K562 (cell line): ENCODE data around the gene DMBT1. TPM values are rescaled to one million over a fixed set of nuclear protein-coding genes. Genes with fewer than 3 reads are reported as not detected.

ENCODE experiments used
- ATAC-seq: fragments of 200-7000 bp; cut with Tn5 transposase; 3 replicates; pipeline ENCODE4 v1.9.1; 2020; ENCODE audit warnings: moderate library complexity
- BruUV-seq: library from RNA; stranded (reverse); fragments of 400-500 nt; replicated peaks from 2 replicates; lab custom pipeline; 2021; lab: Mats Ljungman, UMichigan
- CTCF ChIA-PET: fragments of 300-600 bp; formaldehyde crosslinking; extraction: SDS; loops from one replicate; lab custom pipeline; 2021; ENCODE audit warnings: low intra/inter-chr PET ratio; lab: Yijun Ruan, JAX
- POLR2A ChIA-PET: fragments of 300-600, 350-650 bp; sonication (Branson Sonifier 250); formaldehyde crosslinking; extraction: SDS; loops from one replicate; lab custom pipeline; 2021; ENCODE audit warnings: antibody characterized with exemption, inconsistent platforms; lab: Yijun Ruan, JAX
- DNase-seq, 4 experiments: peaks; one replicate each; pipeline versions ENCODE4 v3.0.0 to v3.0.0-alpha.2; 2011 to 2018; ENCODE audit warnings: low spot score in 3 of 4, mixed read lengths in 3 of 4; ENCODE audit errors: extremely low read depth in 1 of 4
- FAIRE-seq: peaks from 2 replicates; lab custom pipeline; 2011; peaks lifted over from hg19 to GRCh38; lab: Jason Lieb, UNC
- H2AFZ ChIP-seq: 2 replicates; pipeline ENCODE4 v1.6.0; 2011; ENCODE audit warnings: low read depth, low read length, control low read depth, inconsistent platforms
- H3K27ac ChIP-seq: fragments of 200-600 bp; 3 replicates; pipeline ENCODE4 v1.8.0; 2011; ENCODE audit warnings: low read depth, mild to moderate bottlenecking, control low read depth, inconsistent platforms, low read length, moderate library complexity, mixed read lengths; ENCODE audit errors: extremely low read depth
- H3K27me3 ChIP-seq, 2 experiments: fragments of 300-600 bp in 1 of 2; 2 replicates in 1 of 2; 3 replicates in 1 of 2; pipeline versions ENCODE4 v1.6.0 to v1.8.0; 2011; ENCODE audit warnings: inconsistent platforms in 2 of 2, low read length in 2 of 2, mild to moderate bottlenecking in 1 of 2, mixed read lengths in 1 of 2, moderate library complexity in 1 of 2; ENCODE audit not compliant: control insufficient read depth in 2 of 2, insufficient read depth in 2 of 2
- H3K36me3 ChIP-seq: fragments of 300-600 bp; 3 replicates; pipeline ENCODE4 v1.8.0; 2011; ENCODE audit warnings: mild to moderate bottlenecking, low read length, inconsistent platforms; ENCODE audit not compliant: control insufficient read depth, insufficient read depth
- H3K4me1 ChIP-seq, 2 experiments: fragments of 200-600 bp in 1 of 2; replicated peaks in 1 of 2; 2 replicates in 1 of 2; 3 replicates in 1 of 2; pipeline versions ENCODE4 v1.5.1 to v1.8.0; 2011; ENCODE audit warnings: inconsistent platforms in 2 of 2, low read length in 2 of 2, mild to moderate bottlenecking in 1 of 2, mixed read lengths in 1 of 2, moderate library complexity in 1 of 2; ENCODE audit not compliant: control insufficient read depth in 2 of 2, insufficient read depth in 2 of 2
- H3K4me2 ChIP-seq: 2 replicates; pipeline ENCODE4 v1.6.1; 2011; ENCODE audit warnings: low read length, control low read depth, inconsistent platforms, mixed read lengths; ENCODE audit not compliant: insufficient read depth
- H3K4me3 ChIP-seq: fragments of 200-600 bp; sonication (generic), shearing (Covaris generic); 2 replicates; pipeline ENCODE4 v1.5.1; 2016; ENCODE audit warnings: control low read depth, inconsistent platforms
- H3K79me2 ChIP-seq: fragments of 200-600 bp; 3 replicates; pipeline ENCODE4 v1.8.0; 2011; ENCODE audit warnings: low read length, inconsistent platforms; ENCODE audit not compliant: control insufficient read depth, insufficient read depth
- H3K9ac ChIP-seq, 2 experiments: 2 replicates each; pipeline versions ENCODE4 v1.6.0 to v1.6.1; 2011; ENCODE audit warnings: low read depth in 2 of 2, low read length in 2 of 2, control low read depth in 1 of 2, inconsistent platforms in 1 of 2, mild to moderate bottlenecking in 1 of 2, mixed read lengths in 1 of 2; ENCODE audit not compliant: insufficient read depth in 1 of 2
- H3K9me1 ChIP-seq: one replicate; pipeline ENCODE4 v1.6.0; 2011; ENCODE audit warnings: inconsistent platforms, mild to moderate bottlenecking, low read length, moderate library complexity; ENCODE audit not compliant: control insufficient read depth, insufficient read depth
- H3K9me3 ChIP-seq: replicated peaks from 2 replicates; pipeline ENCODE4 v1.5.1; 2011; ENCODE audit warnings: low read depth, low read length, inconsistent platforms; ENCODE audit not compliant: control insufficient read depth, insufficient read depth
- H4K20me1 ChIP-seq: replicated peaks from 2 replicates; pipeline ENCODE4 v1.6.1; 2011; ENCODE audit warnings: low read length, inconsistent platforms, mixed read lengths; ENCODE audit not compliant: control insufficient read depth, insufficient read depth
- ARHGAP35 ChIP-seq: fragments of 450-650 bp; IDR thresholded peaks from 2 replicates; pipeline ENCODE4 v1.6.1; 2018; ENCODE audit not compliant: partially characterized antibody
- DPF2 ChIP-seq: fragments of 450-650 bp; IDR thresholded peaks from 2 replicates; pipeline ENCODE4 v1.6.1; 2016
- FOXK2 ChIP-seq, 2 experiments: fragments of 450-650 bp; IDR thresholded peaks in 1 of 2; conservative IDR thresholded peaks in 1 of 2; 2 replicates each; pipeline ENCODE4 v1.6.1; 2016; ENCODE audit warnings: low read depth in 2 of 2, mild to moderate bottlenecking in 1 of 2
- MAFK ChIP-seq: IDR thresholded peaks from 2 replicates; pipeline ENCODE4 v1.6.1; 2011; ENCODE audit warnings: low read length, improper control_type of control experiment
- ZNF644 ChIP-seq: fragments of 200-800 bp; sonication (Bioruptor generic); IDR thresholded peaks from 2 replicates; pipeline ENCODE4 v1.6.1; 2016; ENCODE audit warnings: low read depth, missing genetic modification characterization, missing compliant biosample characterization
- ZNF764 ChIP-seq: fragments of 250-450 bp; sonication (Bioruptor Pico); IDR thresholded peaks from 2 replicates; pipeline ENCODE4 v1.4.0; 2020; ENCODE audit warnings: low read depth, mild to moderate bottlenecking, moderate library complexity
- WGBS: fragments of 100-300 bp; shearing (Covaris generic); methylation state at CpG from one replicate; pipeline ENCODE4 v1.1.6; 2016; ENCODE audit warnings: low coverage, mixed read lengths; ENCODE audit not compliant: insufficient coverage; ENCODE audit errors: missing lambda C conversion rate; 5-methylcytosine and 5-hydroxymethylcytosine counted together
- in situ Hi-C: fragments of 300-500 bp; cut with MboI; formaldehyde crosslinking; loops from 4 replicates; pipeline ENCODE4 v1.15.0; 2018; ENCODE audit warnings: inconsistent platforms, mixed read lengths
- intact Hi-C: fragments of 100-400 bp; cut with micrococcal nuclease; formaldehyde crosslinking; loops from 2 replicates; pipeline ENCODE4 v1.14.2; 2022
- polyA plus RNA-seq, 8 experiments: library from polyadenylated mRNA; depleted of rRNA in 4 of 8; stranded (reverse) in 5 of 8; unstranded in 3 of 8; fragments of >200 nt; fragmentation: Nextera tagmentation in 2 of 8; fragmentation: Illumina TruSeq in 1 of 8; extraction: Ambion mirVana in 2 of 8; extraction: Trizol in 1 of 8; gene quantifications; 2 replicates each; pipeline versions ENCODE4 v1.2.1 to v1.2.3, GENCODE V29; 2011 to 2014; ENCODE audit warnings: inconsistent platforms in 1 of 8, missing spikeins in 1 of 8
- total RNA-seq, 7 experiments: library from RNA; depleted of rRNA in 6 of 7; stranded (reverse); fragments of >200 nt in 6 of 7; fragmentation: Illumina TruSeq in 2 of 7; extraction: Trizol in 2 of 7; gene quantifications; 2 replicates each; pipeline versions ENCODE4 v1.2.1 to v1.2.3, GENCODE V29; 2011 to 2021; ENCODE audit warnings: low replicate concordance in 1 of 7
- TF ChIP-seq, protein P1 (sequence below): fragments of 450-650 bp; formaldehyde crosslinking; IDR thresholded peaks from 2 replicates; pipeline ENCODE4 v1.4.0; 2022; ENCODE audit warnings: missing genetic modification characterization
- TF ChIP-seq, protein P2 (sequence below): sonication (generic); IDR thresholded peaks from 2 replicates; pipeline ENCODE4 v1.6.1; 2016
- TF ChIP-seq, protein P3 (sequence below): fragments of 450-650 bp; IDR thresholded peaks from 2 replicates; pipeline ENCODE4 v1.6.1; 2016

DMBT1 gene
- total and polyA plus RNA-seq, 9 of the 15 experiments (the other 6 are each of a cell fraction or from before 2014, with no cell fraction given), result 0.01 to 0.07 TPM; not detected in 7

DNA sequence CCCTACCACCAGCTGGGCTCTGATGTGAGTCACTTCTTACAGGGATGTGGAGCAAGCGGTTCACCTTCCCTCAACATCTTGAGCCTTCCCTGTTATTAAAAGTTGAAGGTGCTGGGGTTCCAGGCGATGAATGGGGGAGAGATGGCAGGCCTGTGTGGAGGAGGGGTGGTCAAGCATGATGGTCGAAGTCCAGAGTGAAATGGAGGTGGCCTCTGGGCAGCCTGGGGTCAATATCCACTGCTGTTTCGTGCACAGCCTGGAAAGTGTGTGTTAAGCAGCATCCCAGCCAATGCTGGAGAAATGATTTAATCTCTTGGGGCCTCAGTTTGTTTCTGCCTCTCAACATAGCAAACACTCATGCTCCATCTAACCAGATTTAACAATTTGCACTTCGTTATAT is 33.7 kb upstream of the DMBT1 start:
- Histone ChIP-seq H3K4me2 (no peak overlapping the region), H2AFZ (no peak overlapping the region), H3K9me3 (no peaks in the 10 kb centered on the region), H3K79me2 (no peaks in the 10 kb centered on the region), H3K36me3 (no peaks in the 10 kb centered on the region), H3K4me3 (no peak overlapping the region), H3K27me3 (no peaks in the 10 kb centered on the region), H3K27ac (no peak overlapping the region), H3K4me1 (no peaks in the 10 kb centered on the region), H3K9ac (no peak overlapping the region), H4K20me1 (no peaks in the 10 kb centered on the region), H3K9me1 (no peaks in the 10 kb centered on the region)
- ATAC-seq (no peak), FAIRE-seq (no peak), DNase-seq (no peak)
- intact Hi-C loops (no loop called here), in situ Hi-C loops (no loop called here)
- WGBS, result 0% methylated on average over 5 of the region's 5 CpGs
- BruUV-seq, result no TSS peak
- TF ChIP-seq ARHGAP35, result no peak
- TF ChIP-seq ZNF764, result no peak
- TF ChIP-seq, protein P1, sequence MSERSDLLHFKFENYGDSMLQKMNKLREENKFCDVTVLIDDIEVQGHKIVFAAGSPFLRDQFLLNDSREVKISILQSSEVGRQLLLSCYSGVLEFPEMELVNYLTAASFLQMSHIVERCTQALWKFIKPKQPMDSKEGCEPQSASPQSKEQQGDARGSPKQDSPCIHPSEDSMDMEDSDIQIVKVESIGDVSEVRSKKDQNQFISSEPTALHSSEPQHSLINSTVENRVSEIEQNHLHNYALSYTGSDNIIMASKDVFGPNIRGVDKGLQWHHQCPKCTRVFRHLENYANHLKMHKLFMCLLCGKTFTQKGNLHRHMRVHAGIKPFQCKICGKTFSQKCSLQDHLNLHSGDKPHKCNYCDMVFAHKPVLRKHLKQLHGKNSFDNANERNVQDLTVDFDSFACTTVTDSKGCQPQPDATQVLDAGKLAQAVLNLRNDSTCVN, result no peak
- TF ChIP-seq, protein P2, sequence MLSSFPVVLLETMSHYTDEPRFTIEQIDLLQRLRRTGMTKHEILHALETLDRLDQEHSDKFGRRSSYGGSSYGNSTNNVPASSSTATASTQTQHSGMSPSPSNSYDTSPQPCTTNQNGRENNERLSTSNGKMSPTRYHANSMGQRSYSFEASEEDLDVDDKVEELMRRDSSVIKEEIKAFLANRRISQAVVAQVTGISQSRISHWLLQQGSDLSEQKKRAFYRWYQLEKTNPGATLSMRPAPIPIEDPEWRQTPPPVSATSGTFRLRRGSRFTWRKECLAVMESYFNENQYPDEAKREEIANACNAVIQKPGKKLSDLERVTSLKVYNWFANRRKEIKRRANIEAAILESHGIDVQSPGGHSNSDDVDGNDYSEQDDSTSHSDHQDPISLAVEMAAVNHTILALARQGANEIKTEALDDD, result no peak
- no peak for TF ChIP-seq ZNF644 (tag)
- no peak for TF ChIP-seq MAFK
- TF ChIP-seq FOXK2 (conservative IDR thresholded peaks at IDR 0.05 in 1 of 2, IDR thresholded peaks at IDR 0.05 in 1 of 2; ENCODE audit: low read depth in 2 of 2), result no peak
- no peak for TF ChIP-seq DPF2
- TF ChIP-seq, protein P3, sequence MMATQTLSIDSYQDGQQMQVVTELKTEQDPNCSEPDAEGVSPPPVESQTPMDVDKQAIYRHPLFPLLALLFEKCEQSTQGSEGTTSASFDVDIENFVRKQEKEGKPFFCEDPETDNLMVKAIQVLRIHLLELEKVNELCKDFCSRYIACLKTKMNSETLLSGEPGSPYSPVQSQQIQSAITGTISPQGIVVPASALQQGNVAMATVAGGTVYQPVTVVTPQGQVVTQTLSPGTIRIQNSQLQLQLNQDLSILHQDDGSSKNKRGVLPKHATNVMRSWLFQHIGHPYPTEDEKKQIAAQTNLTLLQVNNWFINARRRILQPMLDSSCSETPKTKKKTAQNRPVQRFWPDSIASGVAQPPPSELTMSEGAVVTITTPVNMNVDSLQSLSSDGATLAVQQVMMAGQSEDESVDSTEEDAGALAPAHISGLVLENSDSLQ, result no peak
- ChIA-PET POLR2A (no interaction called here), CTCF (no interaction called here)
